Measurements from ENCODE around the gene ATP9A.

Gene ATP9A

DNA sequence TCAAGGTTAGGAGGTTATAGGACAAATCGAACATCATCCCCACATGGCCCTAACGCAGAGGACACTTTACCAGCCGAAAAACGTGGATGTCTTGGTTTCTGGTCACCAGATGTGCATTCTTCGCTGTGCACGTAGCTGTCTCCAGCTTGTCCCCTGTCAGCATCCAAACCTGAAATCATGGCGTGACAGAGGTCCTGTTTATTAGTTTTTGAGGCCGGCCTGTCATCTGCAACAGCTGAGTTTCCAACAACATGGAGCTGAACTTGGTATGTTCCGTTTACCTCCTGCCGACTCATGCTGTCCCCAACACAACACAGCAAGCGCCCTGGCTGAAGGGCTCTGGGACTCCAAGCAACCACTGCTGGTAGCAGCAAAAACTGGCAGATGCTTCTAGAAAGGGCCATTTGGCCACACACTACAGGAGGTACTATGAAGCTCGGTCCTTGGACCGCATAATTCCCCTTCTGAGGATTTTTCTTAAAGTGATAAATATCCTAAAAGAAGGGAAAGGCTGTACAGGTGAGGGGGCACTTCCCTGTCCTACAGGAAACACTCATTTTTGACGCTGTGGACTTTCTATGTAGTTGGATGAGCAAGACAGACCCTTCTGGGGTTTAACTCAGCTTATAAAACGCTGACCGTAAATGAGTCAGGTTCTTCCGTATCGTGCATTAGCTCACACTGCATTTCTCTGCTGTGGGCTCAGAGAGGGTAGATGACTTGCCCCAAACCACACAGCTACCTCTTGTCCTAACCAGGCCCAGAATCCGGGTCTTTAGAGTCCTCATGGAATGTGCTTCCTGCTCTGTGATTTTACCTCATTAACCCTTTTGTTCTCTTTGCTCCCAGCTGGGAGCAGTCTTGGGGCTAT, 146.0 kb downstream of the ATP9A start:
- DNase-seq, result no peak

- DNase-seq, result no peak
Observed at GRCh38 chr20:51620432-51620831, 147.8 kb downstream of the ATP9A start.

- no peak for DNase-seq
Observed at GRCh38 chr20:51616060-51616459, 152.1 kb downstream of the ATP9A start.

DNA sequence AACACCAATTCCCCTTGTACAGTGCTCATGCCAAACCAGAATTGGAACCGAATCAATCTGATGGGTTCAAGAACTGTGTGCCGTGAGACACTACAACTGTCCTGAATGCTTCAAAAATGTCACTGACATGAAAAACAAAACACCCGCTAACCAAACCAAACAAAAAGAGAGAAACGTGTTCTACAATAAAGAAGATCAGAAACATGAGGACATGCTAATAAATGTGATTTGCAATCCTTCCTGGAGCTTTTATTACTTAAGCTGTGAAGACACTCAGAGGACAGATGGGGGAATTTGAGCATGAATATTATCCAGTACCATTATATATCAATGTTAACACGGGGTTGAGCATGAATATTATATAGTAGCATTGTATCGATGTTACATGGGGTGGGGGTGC, 153.5 kb downstream of the ATP9A start:
- DNase-seq, result no peak

GRCh38 chr20:51613580-51613979, 154.6 kb downstream of the ATP9A start:
- DNase-seq, result no peak

GRCh38 chr20:51612896-51613295, 155.3 kb downstream of the ATP9A start:
- no peak for DNase-seq

GRCh38 chr20:51611625-51611890, 156.6 kb downstream of the ATP9A start:
- DNase-seq, result no peak

GRCh38 chr20:51610761-51611624, 157.2 kb downstream of the ATP9A start:
- no peak for DNase-seq

DNA sequence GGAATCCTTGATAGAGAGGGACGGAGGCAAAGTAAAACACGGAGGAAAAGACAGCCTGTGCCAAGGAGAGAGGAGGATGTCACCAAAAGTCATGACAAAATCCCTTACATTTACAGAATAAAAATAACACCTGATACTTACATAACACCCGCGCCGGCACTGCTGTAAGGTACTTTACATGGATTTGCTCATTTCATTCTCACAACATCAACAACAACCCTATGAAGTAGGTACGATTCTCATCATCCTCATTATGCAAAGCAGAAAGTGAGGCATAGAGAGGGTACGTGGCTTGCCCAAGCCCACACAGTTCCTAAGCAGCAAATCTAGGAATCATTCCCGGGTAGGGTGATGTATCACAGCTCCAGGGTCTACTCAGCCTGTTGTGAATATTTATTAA, 158.1 kb downstream of the ATP9A start:
- no peak for DNase-seq

GRCh38 chr20:51609251-51609650, 158.9 kb downstream of the ATP9A start:
- no peak for DNase-seq

GRCh38 chr20:51608061-51608460, 160.1 kb downstream of the ATP9A start:
- no peak for DNase-seq

- DNase-seq, result no peak
Observed at GRCh38 chr20:51607170-51607569, 161.0 kb downstream of the ATP9A start.

DNA sequence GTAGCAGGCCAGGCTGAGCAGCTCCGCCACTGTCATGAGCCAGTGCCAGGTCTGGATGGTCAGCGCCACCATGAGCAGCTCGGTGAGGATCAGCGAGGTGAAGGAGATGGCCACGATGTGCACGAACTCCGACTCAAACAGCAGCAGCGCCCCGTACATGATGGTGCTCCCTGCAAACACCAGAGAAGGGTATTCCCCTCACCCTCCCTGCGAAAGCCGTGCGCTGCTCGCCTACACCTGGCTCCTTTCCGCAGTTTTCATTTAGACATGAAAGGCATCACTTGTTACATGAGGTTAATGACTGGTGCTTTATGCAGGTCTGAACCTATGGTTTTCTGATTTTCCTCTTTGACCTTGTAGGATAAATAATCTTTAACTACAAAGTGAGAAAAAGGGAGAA, 163.3 kb downstream of the ATP9A start:
- no peak for DNase-seq

GRCh38 chr20:51602131-51602530, 166.1 kb downstream of the ATP9A start:
- no peak for DNase-seq

GRCh38 chr20:51600950-51601349, 167.2 kb downstream of the ATP9A start:
- no peak for DNase-seq

- DNase-seq, result no peak
Observed at GRCh38 chr20:51600016-51600420, 168.2 kb downstream of the ATP9A start.

GRCh38 chr20:51598556-51598955, 169.6 kb downstream of the ATP9A start:
- DNase-seq, result no peak

GRCh38 chr20:51597389-51598231, 170.6 kb downstream of the ATP9A start:
- no peak for DNase-seq

- DNase-seq, result no peak
Observed at GRCh38 chr20:51596668-51597388, 171.4 kb downstream of the ATP9A start.

- no peak for DNase-seq
Observed at GRCh38 chr20:51595744-51596143, 172.4 kb downstream of the ATP9A start.

DNA sequence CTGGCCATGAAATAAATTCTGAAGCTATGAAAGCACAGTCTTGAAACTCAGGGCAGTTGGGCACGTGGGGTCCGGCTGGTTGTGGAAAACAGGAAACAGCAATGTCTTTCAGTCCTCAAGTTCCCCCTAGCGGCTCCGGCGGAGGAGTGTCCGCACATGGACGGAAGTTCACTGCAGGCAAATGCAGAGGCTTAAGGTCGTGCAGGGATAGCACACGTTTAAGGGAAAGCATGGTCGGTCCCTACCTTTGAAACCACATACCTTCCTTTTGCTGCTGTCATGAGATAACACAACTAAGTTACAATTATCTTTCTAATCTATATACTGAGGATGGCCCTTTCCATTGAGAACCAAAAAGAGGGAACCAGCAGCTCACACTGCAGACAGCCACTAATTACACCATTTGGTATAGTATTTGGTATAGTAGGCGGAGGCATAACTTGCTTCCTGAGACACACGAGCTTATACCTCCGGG, 173.1 kb downstream of the ATP9A start:
- peak; percentile 69 for DNase-seq

GRCh38 chr20:51594236-51595057, 173.7 kb downstream of the ATP9A start:
- no peak for DNase-seq
